ENCODE data around the gene ST8SIA4. TPM values are rescaled to one million over a fixed set of nuclear protein-coding genes. Genes with fewer than 3 reads are reported as not detected.

ST8SIA4 gene
- total and polyA plus RNA-seq, 2 donors (not counting 3 experiments of a cell fraction or from before 2014, with no cell fraction given) = 4.5 to 25.0 TPM

GRCh38 chr5:100877274-100877673 lies 25.8 kb downstream of the ST8SIA4 start:
- Histone ChIP-seq H3K4me2 (ENCODE audit: insufficient read depth, low read length) (peak overlapping the region; percentile 69), H3K9ac (replicated peaks; ENCODE audit: extremely low read depth, insufficient read depth, low read length) (peak overlapping the region; percentile 43), H3K4me1 (ENCODE audit: control insufficient read depth, extremely low read depth, insufficient read depth, low read length) (peaks cover 16% of the 10 kb centered on the region), H3K79me2 (ENCODE audit: control insufficient read depth, insufficient read depth, low read length) (no peaks in the 10 kb centered on the region), H3K9me3 (replicated peaks; ENCODE audit: control insufficient read depth, insufficient read depth, low read length) (no peaks in the 10 kb centered on the region), H3K4me3 (replicated peaks in 1 of 3; ENCODE audit: insufficient read depth in 1 of 3, low read depth in 1 of 3, low read length in 3 of 3) (no peak overlapping the region), H3K9me1 (replicated peaks; ENCODE audit: control insufficient read depth, extremely low read depth, insufficient read depth, low read length) (no peaks in the 10 kb centered on the region), H2AFZ (ENCODE audit: low read depth, low read length) (no peak overlapping the region), H3K27ac (ENCODE audit: insufficient read depth, low read depth, low read length) (peak overlapping the region; percentile 84), H3K27me3 (ENCODE audit: control insufficient read depth in 2 of 2, insufficient read depth in 2 of 2, low read length in 2 of 2) (no peaks in the 10 kb centered on the region), H3K36me3 (ENCODE audit: control insufficient read depth in 2 of 2, extremely low read depth in 1 of 2, insufficient read depth in 2 of 2, low read length in 2 of 2) (no peaks in the 10 kb centered on the region), H4K20me1 (replicated peaks; ENCODE audit: control insufficient read depth, extremely low read depth, insufficient read depth, low read length) (no peaks in the 10 kb centered on the region)
- FAIRE-seq = peak; percentile 83
- intact Hi-C loops (cut with micrococcal nuclease) = loop anchor here (1.0 kb wide), 4 partner anchors 23 to 36 kb away; no protein-coding TSS in a partner anchor
- ChIA-PET POLR2A (no interaction called here), CTCF (interaction anchor here (2.3 kb wide), 1 partner anchor 23 kb away, joined by 6 read pairs; no protein-coding TSS in a partner anchor)
- BruUV-seq (replicated peaks) = no TSS peak
- peak; percentile 87 for DNase-seq (ENCODE audit: low read depth, low spot score)
- TF ChIP-seq POLR2AphosphoS5 (IDR thresholded peaks at IDR 0.05; ENCODE audit: insufficient read depth, low read depth, low read length) = peak; percentile 70
- peak; percentile 95 for TF ChIP-seq JUN (IDR thresholded peaks at IDR 0.05; ENCODE audit: borderline replicate concordance, insufficient read depth, insufficient read length, low read depth)
- no peak for TF ChIP-seq GATA2 (IDR thresholded peaks at IDR 0.05; ENCODE audit: insufficient read depth, insufficient read length, low read depth, low read length)
- TF ChIP-seq MYC (IDR thresholded peaks at IDR 0.05; ENCODE audit: low read depth, low read length) = no peak
- TF ChIP-seq FOS (IDR thresholded peaks at IDR 0.05; ENCODE audit: borderline replicate concordance, insufficient read depth, low read length) = peak; percentile 90
- no peak for TF ChIP-seq POLR2A (IDR thresholded peaks at IDR 0.05; ENCODE audit: low read depth, low read length)
- dilution Hi-C loops (cut with MboI; ENCODE audit: extremely low pct_ligation_motif_present, low sequenced_read_pairs) = no loop called here

- Histone ChIP-seq H3K9me3 (replicated peaks; ENCODE audit: control insufficient read depth, insufficient read depth, low read length) (no peaks in the 10 kb centered on the region), H3K27ac (ENCODE audit: insufficient read depth, low read depth, low read length) (no peak overlapping the region), H3K4me3 (replicated peaks in 1 of 3; ENCODE audit: insufficient read depth in 1 of 3, low read depth in 1 of 3, low read length in 3 of 3) (no peak overlapping the region), H3K4me2 (ENCODE audit: insufficient read depth, low read length) (no peak overlapping the region), H3K4me1 (ENCODE audit: control insufficient read depth, extremely low read depth, insufficient read depth, low read length) (peaks cover 12% of the 10 kb centered on the region), H3K27me3 (ENCODE audit: control insufficient read depth in 2 of 2, insufficient read depth in 2 of 2, low read length in 2 of 2) (no peaks in the 10 kb centered on the region), H3K36me3 (ENCODE audit: control insufficient read depth in 2 of 2, extremely low read depth in 1 of 2, insufficient read depth in 2 of 2, low read length in 2 of 2) (no peaks in the 10 kb centered on the region), H2AFZ (ENCODE audit: low read depth, low read length) (no peak overlapping the region), H4K20me1 (replicated peaks; ENCODE audit: control insufficient read depth, extremely low read depth, insufficient read depth, low read length) (no peaks in the 10 kb centered on the region), H3K9me1 (replicated peaks; ENCODE audit: control insufficient read depth, extremely low read depth, insufficient read depth, low read length) (no peaks in the 10 kb centered on the region), H3K9ac (replicated peaks; ENCODE audit: extremely low read depth, insufficient read depth, low read length) (no peak overlapping the region), H3K79me2 (ENCODE audit: control insufficient read depth, insufficient read depth, low read length) (no peaks in the 10 kb centered on the region)
- BruUV-seq (replicated peaks) = no TSS peak
- FAIRE-seq = no peak
- no peak for DNase-seq (ENCODE audit: low read depth, low spot score)
- ChIA-PET CTCF (interaction anchor here (0.9 to 1.4 kb wide), 4 partner anchors 11 to 27 kb away, joined by 3 to 5 read pairs (median 3); no protein-coding TSS in a partner anchor), POLR2A (no interaction called here)
- dilution Hi-C loops (cut with MboI; ENCODE audit: extremely low pct_ligation_motif_present, low sequenced_read_pairs) (no loop called here), intact Hi-C loops (cut with micrococcal nuclease) (no loop called here)
- TF ChIP-seq MAX (IDR thresholded peaks at IDR 0.05; ENCODE audit: insufficient read depth, insufficient read length) = no peak
- TF ChIP-seq POLR2AphosphoS5 (IDR thresholded peaks at IDR 0.05; ENCODE audit: insufficient read depth, low read depth, low read length) = no peak
- no peak for TF ChIP-seq MYC (IDR thresholded peaks at IDR 0.05; ENCODE audit: low read depth, low read length)
- no peak for TF ChIP-seq GATA2 (IDR thresholded peaks at IDR 0.05; ENCODE audit: insufficient read depth, insufficient read length, low read depth, low read length)
- no peak for TF ChIP-seq JUN (IDR thresholded peaks at IDR 0.05; ENCODE audit: borderline replicate concordance, insufficient read depth, insufficient read length, low read depth)
- TF ChIP-seq POLR2A (IDR thresholded peaks at IDR 0.05; ENCODE audit: low read depth, low read length) = no peak
- TF ChIP-seq FOS (IDR thresholded peaks at IDR 0.05; ENCODE audit: borderline replicate concordance, insufficient read depth, low read length) = no peak
- no peak for TF ChIP-seq CTCF (IDR thresholded peaks at IDR 0.05; ENCODE audit: extremely low read depth in 1 of 2, insufficient read depth in 1 of 2, low read depth in 1 of 2, low read length in 2 of 2)
- no peak for TF ChIP-seq EZH2 (IDR thresholded peaks at IDR 0.05; ENCODE audit: borderline replicate concordance, low read depth, low read length, severe bottlenecking)
Observed at GRCh38 chr5:100872408-100873190, 30.5 kb downstream of the ST8SIA4 start.

Data from endothelial cell of umbilical vein (primary cell).